ENCODE results near the gene GSTO1. TPM values are rescaled to one million over a fixed set of nuclear protein-coding genes. Genes with fewer than 3 reads are reported as not detected.

GSTO1 gene
- total and polyA plus RNA-seq, 3 donors from 2014 or later, result 10.0 to 35.2 (median 16.4) TPM

DNA sequence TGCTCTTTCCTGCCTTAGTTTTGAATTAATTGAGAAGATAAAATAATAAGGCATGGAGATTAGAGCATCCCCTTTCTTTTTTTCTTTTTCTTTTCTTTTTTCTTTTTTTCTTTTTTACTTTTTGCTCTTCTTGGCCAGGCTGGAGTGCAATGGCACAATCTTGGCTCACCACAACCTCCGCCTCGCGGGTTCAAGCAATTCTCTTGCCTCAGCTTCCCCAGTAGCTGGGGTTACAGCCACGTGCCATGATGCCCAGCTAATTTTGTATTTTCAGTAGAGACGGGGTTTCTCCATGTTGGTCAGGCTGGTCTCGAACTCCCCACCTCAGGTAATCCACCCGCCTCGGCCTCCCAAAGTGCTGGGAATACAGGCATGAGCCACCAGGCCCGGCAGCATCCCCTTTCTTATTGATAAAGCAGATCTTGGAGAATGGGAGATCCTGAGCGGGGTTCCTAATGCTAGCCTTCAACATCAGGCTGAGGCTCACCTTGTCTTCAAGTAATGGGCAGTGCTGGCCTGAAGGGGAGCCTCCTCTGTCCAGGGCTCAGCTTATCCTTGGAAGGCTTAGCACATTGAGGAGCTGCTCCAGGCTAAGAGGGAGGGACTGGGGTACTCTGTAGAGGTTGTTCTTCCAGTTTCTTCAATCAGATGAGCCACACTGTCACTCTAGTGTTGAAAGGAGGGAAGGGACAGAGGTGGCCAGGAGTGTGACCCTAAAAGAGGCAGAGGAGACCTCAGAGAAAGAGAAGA, 42.2 kb downstream of the GSTO1 start:
- 98 to 99% methylated on average over 10 of the region's 10 CpGs for WGBS, 2 donors
- peaks cover 13% of the 10 kb centered on the region for H3K4me1 ChIP-seq
- no peak overlapping the region for H3K27ac ChIP-seq
- no peak for DNase-seq
- no peaks in the 10 kb centered on the region for H3K36me3 ChIP-seq (ENCODE audit: low read depth, missing control alignments)
- no peaks in the 10 kb centered on the region for H3K27me3 ChIP-seq
- intact Hi-C loops (cut with DNase I; ENCODE audit: low total_unique reads), result no loop called here
- TF ChIP-seq POLR2A (IDR thresholded peaks at IDR 0.05), result no peak
- TF ChIP-seq, protein P1, sequence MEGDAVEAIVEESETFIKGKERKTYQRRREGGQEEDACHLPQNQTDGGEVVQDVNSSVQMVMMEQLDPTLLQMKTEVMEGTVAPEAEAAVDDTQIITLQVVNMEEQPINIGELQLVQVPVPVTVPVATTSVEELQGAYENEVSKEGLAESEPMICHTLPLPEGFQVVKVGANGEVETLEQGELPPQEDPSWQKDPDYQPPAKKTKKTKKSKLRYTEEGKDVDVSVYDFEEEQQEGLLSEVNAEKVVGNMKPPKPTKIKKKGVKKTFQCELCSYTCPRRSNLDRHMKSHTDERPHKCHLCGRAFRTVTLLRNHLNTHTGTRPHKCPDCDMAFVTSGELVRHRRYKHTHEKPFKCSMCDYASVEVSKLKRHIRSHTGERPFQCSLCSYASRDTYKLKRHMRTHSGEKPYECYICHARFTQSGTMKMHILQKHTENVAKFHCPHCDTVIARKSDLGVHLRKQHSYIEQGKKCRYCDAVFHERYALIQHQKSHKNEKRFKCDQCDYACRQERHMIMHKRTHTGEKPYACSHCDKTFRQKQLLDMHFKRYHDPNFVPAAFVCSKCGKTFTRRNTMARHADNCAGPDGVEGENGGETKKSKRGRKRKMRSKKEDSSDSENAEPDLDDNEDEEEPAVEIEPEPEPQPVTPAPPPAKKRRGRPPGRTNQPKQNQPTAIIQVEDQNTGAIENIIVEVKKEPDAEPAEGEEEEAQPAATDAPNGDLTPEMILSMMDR (IDR thresholded peaks at IDR 0.05), result no peak
- H3K4me3 ChIP-seq, result no peak overlapping the region
- no peaks in the 10 kb centered on the region for H3K9me3 ChIP-seq

DNA sequence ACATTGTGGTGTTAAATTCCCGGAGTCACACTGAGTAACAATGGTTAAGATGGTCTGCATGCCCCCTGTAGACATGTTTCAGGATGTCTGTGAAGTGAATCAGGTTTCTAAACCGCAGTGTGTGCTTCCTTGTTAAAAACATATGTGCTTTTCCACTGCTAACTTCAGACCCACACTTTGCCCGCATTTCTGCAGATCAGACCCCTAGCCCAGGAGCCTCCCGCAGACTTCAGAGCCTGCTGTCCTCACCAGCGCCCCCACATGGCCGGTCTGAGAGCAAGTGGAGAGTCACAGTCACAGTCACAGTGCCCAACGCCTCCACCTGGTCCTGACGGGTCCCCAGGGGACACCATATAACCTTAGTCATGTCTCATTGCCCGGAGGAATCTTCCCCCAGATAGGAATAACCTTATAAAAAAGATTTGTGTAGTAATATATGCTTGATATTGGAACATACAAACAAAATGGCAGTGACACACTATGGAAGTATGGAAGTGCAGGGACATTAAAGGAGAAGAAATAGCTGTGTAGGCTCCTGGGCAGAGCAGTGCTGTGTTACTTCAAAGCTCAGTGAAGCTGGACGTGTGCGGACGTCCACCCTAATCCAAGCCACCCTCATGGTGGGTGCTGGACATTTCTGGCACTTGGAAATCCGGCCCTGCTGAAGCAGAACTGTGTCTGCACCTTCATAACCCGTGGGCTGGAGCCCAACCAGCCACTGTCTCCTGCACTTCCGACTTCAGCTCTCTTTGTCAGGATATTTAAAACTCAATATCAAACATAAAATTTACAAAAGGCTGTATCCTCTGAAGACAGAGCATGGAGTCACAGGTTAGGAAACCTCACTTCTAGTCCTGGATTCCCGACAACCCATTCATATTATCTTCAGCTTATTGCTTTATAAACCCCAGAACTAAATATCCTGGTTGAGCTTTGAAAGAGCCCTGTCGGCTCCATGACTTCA, 43.3 kb downstream of the GSTO1 start:
- H3K27ac ChIP-seq, result peak overlapping the region in 1 of 2 donors; percentile 50
- no peaks in the 10 kb centered on the region for H3K9me3 ChIP-seq
- H3K4me1 ChIP-seq, result peaks cover 13% of the 10 kb centered on the region
- no peaks in the 10 kb centered on the region for H3K36me3 ChIP-seq (ENCODE audit: low read depth, missing control alignments)
- H3K4me3 ChIP-seq, result no peak overlapping the region
- WGBS, 2 donors, result 62 to 66% methylated on average over 17 of the region's 17 CpGs
- DNase-seq, result peak; percentile 43
- intact Hi-C loops (cut with DNase I; ENCODE audit: low total_unique reads), result no loop called here
- H3K27me3 ChIP-seq, result no peaks in the 10 kb centered on the region
- TF ChIP-seq, protein P1 (IDR thresholded peaks at IDR 0.05), result peak in 1 of 3 experiments; percentile 39
- TF ChIP-seq POLR2A (IDR thresholded peaks at IDR 0.05), result no peak

DNA sequence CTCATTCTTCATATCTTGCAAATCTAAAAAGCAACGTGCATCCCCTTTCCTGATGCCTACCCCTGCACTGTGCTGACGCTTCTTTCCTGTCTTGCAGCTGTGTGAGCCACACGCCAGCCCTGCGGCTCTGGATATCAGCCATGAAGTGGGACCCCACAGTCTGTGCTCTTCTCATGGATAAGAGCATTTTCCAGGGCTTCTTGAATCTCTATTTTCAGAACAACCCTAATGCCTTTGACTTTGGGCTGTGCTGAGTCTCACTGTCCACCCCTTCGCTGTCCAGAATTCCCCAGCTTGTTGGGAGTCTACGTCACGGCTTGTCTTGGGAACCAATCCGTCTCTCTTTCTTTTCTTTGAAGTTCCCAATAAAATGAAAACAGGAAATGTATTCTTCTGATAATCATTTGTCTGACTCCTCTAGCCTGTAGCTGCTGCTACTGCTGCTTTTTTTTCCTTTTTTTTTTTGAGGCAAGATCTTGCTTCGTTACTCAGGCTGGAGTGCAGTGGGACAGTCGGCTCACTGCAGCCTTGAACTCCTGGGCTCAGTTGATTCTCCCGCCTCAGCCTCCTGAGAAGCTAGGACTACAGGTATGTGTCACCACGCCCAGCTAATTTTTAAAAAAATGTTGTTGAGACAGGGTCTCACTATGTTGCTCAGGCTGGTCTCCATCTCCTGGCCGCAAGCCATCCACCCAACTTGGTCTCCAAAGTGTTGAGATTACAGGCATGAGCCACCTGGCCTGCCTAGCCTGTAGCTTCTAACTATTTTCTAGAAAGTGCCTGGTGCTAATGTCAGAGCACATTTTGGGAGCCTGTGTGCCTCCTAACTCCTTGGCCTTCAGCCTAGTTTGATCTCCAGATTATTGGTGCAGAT, 44.6 kb downstream of the GSTO1 start:
- Histone ChIP-seq H3K27me3 (no peaks in the 10 kb centered on the region), H3K27ac (peak overlapping the region; percentile 73 to 80), H3K4me1 (peaks cover 13% of the 10 kb centered on the region), H3K4me3 (no peak overlapping the region), H3K9me3 (no peaks in the 10 kb centered on the region), H3K36me3 (ENCODE audit: low read depth, missing control alignments) (no peaks in the 10 kb centered on the region)
- TF ChIP-seq, protein P1 (IDR thresholded peaks at IDR 0.05), result no peak
- no peak for TF ChIP-seq POLR2A (IDR thresholded peaks at IDR 0.05)
- intact Hi-C loops (cut with DNase I; ENCODE audit: low total_unique reads), result no loop called here
- WGBS, 2 donors, result 45 to 55% methylated on average over 13 of the region's 13 CpGs
- DNase-seq, result no peak

DNA sequence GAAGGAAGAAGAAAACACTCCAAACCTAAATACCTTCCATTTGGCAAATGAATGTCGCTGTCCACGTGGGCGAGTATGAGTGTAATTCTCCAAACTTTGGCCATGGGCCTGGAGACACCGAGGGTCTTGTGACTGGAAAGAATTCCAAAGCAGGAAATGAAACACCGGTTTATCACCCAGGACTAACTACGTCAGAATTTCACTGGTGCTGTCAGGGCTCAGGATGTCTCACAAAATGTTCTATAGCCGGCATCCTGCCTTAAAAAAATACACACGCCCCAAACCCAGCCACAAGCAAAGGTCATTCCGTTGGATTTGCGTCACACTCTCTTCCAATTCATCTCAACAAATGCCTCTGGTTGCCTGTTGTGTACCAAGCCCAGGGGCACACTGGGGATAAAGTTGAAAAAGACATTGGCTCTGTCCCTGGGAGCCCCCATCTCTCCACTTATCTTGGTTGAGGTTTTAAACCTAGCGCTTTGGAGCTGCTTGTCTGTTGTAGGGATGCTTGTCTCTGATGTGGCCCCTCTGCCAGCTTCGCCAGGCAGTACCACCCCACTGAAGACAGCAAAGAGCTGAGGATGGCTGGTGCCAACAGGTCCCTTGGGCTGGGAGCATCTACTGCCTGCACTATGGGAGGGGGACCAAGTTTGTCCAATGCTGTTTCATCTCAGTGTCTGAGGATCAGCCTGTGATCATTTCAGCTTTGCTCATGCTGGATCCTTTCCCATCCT, 45.5 kb downstream of the GSTO1 start:
- no peaks in the 10 kb centered on the region for H3K36me3 ChIP-seq (ENCODE audit: low read depth, missing control alignments)
- TF ChIP-seq, protein P1 (IDR thresholded peaks at IDR 0.05), result no peak
- no peak for TF ChIP-seq POLR2A (IDR thresholded peaks at IDR 0.05)
- 56 to 64% methylated on average over 12 of the region's 12 CpGs for WGBS, 2 donors
- intact Hi-C loops (cut with DNase I; ENCODE audit: low total_unique reads), result no loop called here
- H3K4me3 ChIP-seq, result no peak overlapping the region
- no peaks in the 10 kb centered on the region for H3K27me3 ChIP-seq
- peaks cover 17% of the 10 kb centered on the region for H3K4me1 ChIP-seq
- peak; percentile 50 for DNase-seq
- no peaks in the 10 kb centered on the region for H3K9me3 ChIP-seq
- peak overlapping the region; percentile 80 to 86 for H3K27ac ChIP-seq

Data from testis (tissue), 3 donors.